ENCODE measurements around the gene FHOD3.

DNA sequence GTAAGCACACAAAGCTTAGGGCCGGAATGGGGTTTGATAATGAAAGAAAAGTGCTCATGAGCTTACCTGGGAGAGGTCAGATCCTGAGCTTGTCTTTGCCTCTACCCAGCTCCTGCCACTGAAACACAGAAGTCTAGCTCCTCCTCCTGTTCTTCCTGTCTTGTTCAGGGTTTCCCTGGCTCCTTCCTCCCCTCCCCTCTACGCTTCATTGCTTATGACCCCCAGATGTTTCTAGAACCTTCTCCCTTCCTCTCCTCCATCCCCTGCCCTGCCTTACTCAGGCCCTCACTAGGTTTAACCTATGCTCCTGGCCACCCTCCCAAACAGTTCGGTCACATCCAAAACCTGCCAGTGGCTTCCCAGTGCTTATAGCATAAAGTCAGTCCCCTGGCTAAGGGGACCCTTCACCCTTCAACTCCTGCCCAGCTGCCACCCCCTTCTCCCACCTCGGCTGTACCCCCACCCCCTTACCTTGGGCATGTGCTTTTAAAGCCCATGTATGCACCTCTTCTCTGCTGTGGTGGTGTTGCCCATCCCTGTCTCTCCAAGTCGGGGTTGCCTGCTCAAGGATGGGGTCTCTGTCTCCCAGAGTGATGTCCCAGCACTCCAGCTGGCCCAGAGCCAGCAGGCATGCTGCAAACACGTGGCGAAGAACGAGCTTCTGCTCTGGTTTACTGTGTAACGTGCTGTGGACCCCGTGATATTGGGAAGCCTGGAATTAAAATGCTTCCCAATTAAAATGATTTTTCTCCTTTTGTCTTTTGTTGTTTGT lies 297.7 kb downstream of the FHOD3 start:
- TF ChIP-seq EZH2 (optimal IDR thresholded peaks at IDR 0.05; ENCODE audit: low read depth, low read length) (no peak), EZH2phosphoT487 (IDR thresholded peaks at IDR 0.05; ENCODE audit: low read length) (no peak)
- TF ChIP-seq, protein P1, sequence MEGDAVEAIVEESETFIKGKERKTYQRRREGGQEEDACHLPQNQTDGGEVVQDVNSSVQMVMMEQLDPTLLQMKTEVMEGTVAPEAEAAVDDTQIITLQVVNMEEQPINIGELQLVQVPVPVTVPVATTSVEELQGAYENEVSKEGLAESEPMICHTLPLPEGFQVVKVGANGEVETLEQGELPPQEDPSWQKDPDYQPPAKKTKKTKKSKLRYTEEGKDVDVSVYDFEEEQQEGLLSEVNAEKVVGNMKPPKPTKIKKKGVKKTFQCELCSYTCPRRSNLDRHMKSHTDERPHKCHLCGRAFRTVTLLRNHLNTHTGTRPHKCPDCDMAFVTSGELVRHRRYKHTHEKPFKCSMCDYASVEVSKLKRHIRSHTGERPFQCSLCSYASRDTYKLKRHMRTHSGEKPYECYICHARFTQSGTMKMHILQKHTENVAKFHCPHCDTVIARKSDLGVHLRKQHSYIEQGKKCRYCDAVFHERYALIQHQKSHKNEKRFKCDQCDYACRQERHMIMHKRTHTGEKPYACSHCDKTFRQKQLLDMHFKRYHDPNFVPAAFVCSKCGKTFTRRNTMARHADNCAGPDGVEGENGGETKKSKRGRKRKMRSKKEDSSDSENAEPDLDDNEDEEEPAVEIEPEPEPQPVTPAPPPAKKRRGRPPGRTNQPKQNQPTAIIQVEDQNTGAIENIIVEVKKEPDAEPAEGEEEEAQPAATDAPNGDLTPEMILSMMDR (IDR thresholded peaks at IDR 0.05; ENCODE audit: low read length): no peak

Measured in MM.1S (cell line).